Measurements from ENCODE around the gene KLHL29.

KLHL29 gene

DNA sequence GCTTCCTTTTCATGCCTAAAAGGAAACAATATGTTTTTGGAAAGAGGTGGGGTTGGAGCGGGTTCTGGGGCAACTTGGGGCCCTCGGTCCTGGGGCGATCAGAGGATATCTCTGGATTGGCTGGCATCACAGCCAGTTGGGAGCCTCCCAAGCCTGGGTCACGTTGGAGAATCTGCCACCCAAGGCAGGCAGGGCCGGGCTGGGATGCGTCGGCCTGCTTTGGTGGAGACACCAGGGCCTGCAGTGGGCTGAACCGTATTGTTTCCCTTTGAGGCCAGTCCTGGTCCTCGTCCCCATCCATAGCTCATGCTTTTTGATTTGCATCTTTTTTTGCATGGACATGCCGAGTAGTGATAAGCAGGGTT, 306.1 kb downstream of the KLHL29 start:
- Histone ChIP-seq H4K8ac (ENCODE audit: low read depth, low read length) (no peak overlapping the region), H3K9me3 (ENCODE audit: insufficient read depth, low read depth, low read length) (no peaks in the 10 kb centered on the region), H3K79me1 (ENCODE audit: low read length) (no peaks in the 10 kb centered on the region), H3K27me3 (ENCODE audit: insufficient read depth, low read length) (no peaks in the 10 kb centered on the region), H2AFZ (ENCODE audit: insufficient read depth, low read length, poor library complexity) (no peak overlapping the region), H2AK5ac (ENCODE audit: low read length) (no peak overlapping the region), H2BK5ac (ENCODE audit: low read depth, low read length, poor library complexity) (no peak overlapping the region), H3K4me2 (ENCODE audit: low read length) (no peak overlapping the region), H2BK12ac (ENCODE audit: low read length) (no peak overlapping the region), H3K23ac (ENCODE audit: low read length) (no peak overlapping the region), H3K4ac (ENCODE audit: low read depth, low read length) (no peak overlapping the region), H4K12ac (ENCODE audit: low read depth, low read length) (no peak overlapping the region), H3K14ac (ENCODE audit: low read length) (no peak overlapping the region), H3K9ac (ENCODE audit: low read length) (no peak overlapping the region), H3K4me1 (ENCODE audit: control insufficient read depth in 1 of 2, insufficient read depth in 2 of 2, low read length in 2 of 2) (peaks cover 7 to 8% of the 10 kb centered on the region in 2 experiments), H4K91ac (ENCODE audit: low read depth, low read length) (no peak overlapping the region), H3K18ac (ENCODE audit: low read length) (no peak overlapping the region), H3K79me2 (ENCODE audit: control insufficient read depth, insufficient read depth, low read length, poor library complexity) (no peaks in the 10 kb centered on the region), H3K27ac (ENCODE audit: low read depth, low read length) (no peak overlapping the region), H3K4me3 (ENCODE audit: low read depth, low read length) (no peak overlapping the region), H3K36me3 (ENCODE audit: control insufficient read depth in 1 of 2, insufficient read depth in 2 of 2, low read length in 2 of 2) (peaks cover 19 to 24% of the 10 kb centered on the region in 2 experiments), H2BK120ac (ENCODE audit: insufficient read depth, low read length, poor library complexity) (no peak overlapping the region)
- no peak for DNase-seq
- no CpG with 5 or more reads among the region's 10 CpGs for WGBS (ENCODE audit: extremely low coverage, insufficient coverage, insufficient read length)

DNA sequence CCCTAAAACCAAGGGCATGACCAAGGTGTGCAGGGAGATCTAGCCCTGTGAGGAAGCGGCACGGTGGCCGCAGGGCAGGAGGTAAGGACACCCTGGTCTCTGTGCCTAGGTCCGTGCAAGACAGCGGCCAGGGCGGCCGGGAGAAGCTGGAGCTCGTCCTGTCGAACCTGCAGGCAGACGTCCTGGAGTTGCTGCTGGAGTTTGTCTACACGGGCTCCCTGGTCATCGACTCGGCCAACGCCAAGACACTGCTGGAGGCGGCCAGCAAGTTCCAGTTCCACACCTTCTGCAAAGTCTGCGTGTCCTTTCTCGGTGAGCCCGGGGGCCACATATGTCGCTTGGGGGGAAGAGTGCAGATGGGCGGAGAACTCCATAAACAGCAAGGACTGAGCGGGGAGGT, 306.6 kb downstream of the KLHL29 start:
- H2BK12ac ChIP-seq (ENCODE audit: low read length), result no peak overlapping the region
- peaks cover 7 to 8% of the 10 kb centered on the region in 2 experiments for H3K4me1 ChIP-seq (ENCODE audit: control insufficient read depth in 1 of 2, insufficient read depth in 2 of 2, low read length in 2 of 2)
- H3K79me2 ChIP-seq (ENCODE audit: control insufficient read depth, insufficient read depth, low read length, poor library complexity), result no peaks in the 10 kb centered on the region
- no peak overlapping the region for H3K23ac ChIP-seq (ENCODE audit: low read length)
- no peak for DNase-seq
- H3K4me3 ChIP-seq (ENCODE audit: low read depth, low read length), result no peak overlapping the region
- no peaks in the 10 kb centered on the region for H3K79me1 ChIP-seq (ENCODE audit: low read length)
- no peak overlapping the region for H4K8ac ChIP-seq (ENCODE audit: low read depth, low read length)
- H3K36me3 ChIP-seq (ENCODE audit: control insufficient read depth in 1 of 2, insufficient read depth in 2 of 2, low read length in 2 of 2), result peaks cover 23 to 25% of the 10 kb centered on the region in 2 experiments
- peaks cover 2% of the 10 kb centered on the region for H3K9me3 ChIP-seq (ENCODE audit: insufficient read depth, low read depth, low read length)
- WGBS (ENCODE audit: extremely low coverage, insufficient coverage, insufficient read length), result no CpG with 5 or more reads among the region's 21 CpGs
- no peak overlapping the region for H3K4ac ChIP-seq (ENCODE audit: low read depth, low read length)
- H3K9ac ChIP-seq (ENCODE audit: low read length), result no peak overlapping the region
- no peak overlapping the region for H2BK120ac ChIP-seq (ENCODE audit: insufficient read depth, low read length, poor library complexity)
- no peak overlapping the region for H2AFZ ChIP-seq (ENCODE audit: insufficient read depth, low read length, poor library complexity)
- no peaks in the 10 kb centered on the region for H3K27me3 ChIP-seq (ENCODE audit: insufficient read depth, low read length)
- no peak overlapping the region for H2BK5ac ChIP-seq (ENCODE audit: low read depth, low read length, poor library complexity)
- no peak overlapping the region for H3K14ac ChIP-seq (ENCODE audit: low read length)
- no peak overlapping the region for H2AK5ac ChIP-seq (ENCODE audit: low read length)
- no peak overlapping the region for H3K27ac ChIP-seq (ENCODE audit: low read depth, low read length)
- no peak overlapping the region for H3K18ac ChIP-seq (ENCODE audit: low read length)
- H4K12ac ChIP-seq (ENCODE audit: low read depth, low read length), result no peak overlapping the region
- H4K91ac ChIP-seq (ENCODE audit: low read depth, low read length), result no peak overlapping the region
- H3K4me2 ChIP-seq (ENCODE audit: low read length), result no peak overlapping the region

DNA sequence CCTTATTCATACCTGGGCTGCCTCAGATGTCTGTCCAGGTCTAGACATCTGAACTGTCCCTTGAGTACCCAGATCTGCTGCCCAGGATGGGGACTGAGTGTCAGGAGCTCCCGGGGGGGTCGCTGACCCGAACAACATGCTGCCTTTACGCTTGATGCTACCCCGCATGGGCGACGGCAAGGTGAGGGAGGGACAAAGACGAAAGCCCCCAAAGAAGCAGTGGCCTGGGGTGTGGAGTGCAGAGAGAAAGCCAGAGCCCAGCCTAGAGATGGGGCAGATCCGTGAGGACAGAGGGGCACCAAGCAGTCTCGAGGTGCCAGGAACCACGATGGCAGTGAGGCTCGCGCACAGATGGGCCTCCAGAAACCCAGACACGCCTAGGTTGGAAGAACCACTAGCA, 307.3 kb downstream of the KLHL29 start:
- Histone ChIP-seq H2BK12ac (ENCODE audit: low read length) (no peak overlapping the region), H2AK5ac (ENCODE audit: low read length) (no peak overlapping the region), H3K9me3 (ENCODE audit: insufficient read depth, low read depth, low read length) (peaks cover 2% of the 10 kb centered on the region), H2AFZ (ENCODE audit: insufficient read depth, low read length, poor library complexity) (no peak overlapping the region), H4K8ac (ENCODE audit: low read depth, low read length) (no peak overlapping the region), H3K4ac (ENCODE audit: low read depth, low read length) (no peak overlapping the region), H3K27me3 (ENCODE audit: insufficient read depth, low read length) (no peaks in the 10 kb centered on the region), H3K36me3 (ENCODE audit: control insufficient read depth in 1 of 2, insufficient read depth in 2 of 2, low read length in 2 of 2) (peaks cover 27 to 31% of the 10 kb centered on the region in 2 experiments), H3K79me2 (ENCODE audit: control insufficient read depth, insufficient read depth, low read length, poor library complexity) (no peaks in the 10 kb centered on the region), H4K12ac (ENCODE audit: low read depth, low read length) (no peak overlapping the region), H3K27ac (ENCODE audit: low read depth, low read length) (no peak overlapping the region), H3K4me3 (ENCODE audit: low read depth, low read length) (no peak overlapping the region), H2BK120ac (ENCODE audit: insufficient read depth, low read length, poor library complexity) (no peak overlapping the region), H3K18ac (ENCODE audit: low read length) (no peak overlapping the region), H3K23ac (ENCODE audit: low read length) (no peak overlapping the region), H3K14ac (ENCODE audit: low read length) (no peak overlapping the region), H3K9ac (ENCODE audit: low read length) (no peak overlapping the region), H2BK5ac (ENCODE audit: low read depth, low read length, poor library complexity) (no peak overlapping the region), H3K79me1 (ENCODE audit: low read length) (no peaks in the 10 kb centered on the region), H3K4me1 (ENCODE audit: control insufficient read depth in 1 of 2, insufficient read depth in 2 of 2, low read length in 2 of 2) (peaks cover 7 to 8% of the 10 kb centered on the region in 2 experiments), H4K91ac (ENCODE audit: low read depth, low read length) (no peak overlapping the region), H3K4me2 (ENCODE audit: low read length) (no peak overlapping the region)
- no peak for DNase-seq
- WGBS (ENCODE audit: extremely low coverage, insufficient coverage, insufficient read length), result no CpG with 5 or more reads among the region's 14 CpGs

DNA sequence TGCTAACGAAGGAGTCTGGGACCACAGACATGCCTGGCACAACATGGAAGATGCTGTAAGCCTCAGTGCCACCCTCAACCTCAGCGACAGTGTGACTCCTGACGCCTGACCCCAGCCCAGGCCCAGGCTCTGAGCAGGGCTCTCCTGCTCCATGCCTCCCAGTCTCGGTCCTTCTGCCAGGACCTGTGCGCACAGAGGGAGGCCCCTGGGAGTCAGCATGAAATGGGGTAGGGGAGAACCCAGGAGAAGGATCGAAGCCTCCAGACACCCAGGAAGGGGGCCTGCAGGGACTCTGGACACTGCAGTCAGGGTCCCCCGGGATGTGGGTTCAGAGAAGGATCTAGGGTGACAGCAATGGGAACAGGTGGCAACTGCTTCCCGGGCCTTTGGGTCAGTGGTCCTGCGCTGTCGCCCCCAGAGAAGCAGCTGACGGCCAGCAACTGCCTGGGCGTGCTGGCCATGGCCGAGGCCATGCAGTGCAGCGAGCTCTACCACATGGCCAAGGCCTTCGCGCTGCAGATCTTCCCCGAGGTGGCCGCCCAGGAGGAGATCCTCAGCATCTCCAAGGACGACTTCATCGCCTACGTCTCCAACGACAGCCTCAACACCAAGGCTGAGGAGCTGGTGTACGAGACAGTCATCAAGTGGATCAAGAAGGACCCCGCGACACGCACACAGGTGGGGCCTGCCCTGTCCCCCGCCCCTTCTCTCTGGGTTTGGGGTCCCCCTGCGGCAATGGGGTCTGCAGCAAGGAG, 308.0 kb downstream of the KLHL29 start:
- H3K4ac ChIP-seq (ENCODE audit: low read depth, low read length), result no peak overlapping the region
- H3K4me2 ChIP-seq (ENCODE audit: low read length), result no peak overlapping the region
- WGBS (ENCODE audit: extremely low coverage, insufficient coverage, insufficient read length), result no CpG with 5 or more reads among the region's 28 CpGs

More for the DNA sequence above, 308.0 kb downstream of the KLHL29 start:
- Histone ChIP-seq H3K79me2 (ENCODE audit: control insufficient read depth, insufficient read depth, low read length, poor library complexity) (no peaks in the 10 kb centered on the region), H3K27ac (ENCODE audit: low read depth, low read length) (no peak overlapping the region), H3K14ac (ENCODE audit: low read length) (no peak overlapping the region), H4K12ac (ENCODE audit: low read depth, low read length) (no peak overlapping the region), H2AFZ (ENCODE audit: insufficient read depth, low read length, poor library complexity) (no peak overlapping the region), H3K9ac (ENCODE audit: low read length) (no peak overlapping the region), H2BK120ac (ENCODE audit: insufficient read depth, low read length, poor library complexity) (no peak overlapping the region), H2AK5ac (ENCODE audit: low read length) (no peak overlapping the region), H3K36me3 (ENCODE audit: control insufficient read depth in 1 of 2, insufficient read depth in 2 of 2, low read length in 2 of 2) (peaks cover 27 to 32% of the 10 kb centered on the region in 2 experiments), H3K4me1 (ENCODE audit: control insufficient read depth in 1 of 2, insufficient read depth in 2 of 2, low read length in 2 of 2) (peaks cover 7 to 8% of the 10 kb centered on the region in 2 experiments), H3K27me3 (ENCODE audit: insufficient read depth, low read length) (no peaks in the 10 kb centered on the region), H4K91ac (ENCODE audit: low read depth, low read length) (no peak overlapping the region), H2BK12ac (ENCODE audit: low read length) (no peak overlapping the region), H3K9me3 (ENCODE audit: insufficient read depth, low read depth, low read length) (peaks cover 3% of the 10 kb centered on the region), H3K18ac (ENCODE audit: low read length) (no peak overlapping the region), H3K79me1 (ENCODE audit: low read length) (no peaks in the 10 kb centered on the region), H4K8ac (ENCODE audit: low read depth, low read length) (no peak overlapping the region), H3K23ac (ENCODE audit: low read length) (no peak overlapping the region), H3K4me3 (ENCODE audit: low read depth, low read length) (no peak overlapping the region), H2BK5ac (ENCODE audit: low read depth, low read length, poor library complexity) (no peak overlapping the region)
- no peak for DNase-seq
